ENCODE data around the gene CAMK2B. TPM values are rescaled to one million over a fixed set of nuclear protein-coding genes. Genes with fewer than 3 reads are reported as not detected.
A peak's percentile ranks its signal among the peaks of the same experiment; 100 is the strongest.

Gene CAMK2B
- total and polyA plus RNA-seq, 12 donors, result 30.8 to 152 (median 113) TPM

- Histone ChIP-seq H3K9me3 (peaks cover 0 to 8% (median 0%) of the 10 kb centered on the region in 11 donors), H3K36me3 (no peaks in the 10 kb centered on the region), H3K27ac (peak overlapping the region in 5 of 10 donors; percentile 32 to 89 (median 84)), H3K27me3 (peaks cover 0 to 30% (median 5%) of the 10 kb centered on the region in 7 donors), H3K4me1 (peaks cover 0 to 51% (median 20%) of the 10 kb centered on the region in 9 donors), H3K4me3 (no peak overlapping the region)
- DNase-seq (no peak), ATAC-seq (peak; percentile 59 to 85 (median 72))
- WGBS, 2 donors, result 59 to 79% methylated on average over 7 of the region's 7 CpGs
- intact Hi-C loops (cut with DNase I), result loop anchor here in 6 of 10 donors (5.0 to 10.0 kb wide), 3 partner anchors 60 to 65 kb away; no protein-coding TSS in a partner anchor
- TF ChIP-seq CTCF (IDR thresholded peaks at IDR 0.05), result peak in 5 of 9 donors; percentile 27 to 58 (median 49)
Measured at GRCh38 chr7:44307301-44307900, 18.0 kb downstream of the CAMK2B start.

DNA sequence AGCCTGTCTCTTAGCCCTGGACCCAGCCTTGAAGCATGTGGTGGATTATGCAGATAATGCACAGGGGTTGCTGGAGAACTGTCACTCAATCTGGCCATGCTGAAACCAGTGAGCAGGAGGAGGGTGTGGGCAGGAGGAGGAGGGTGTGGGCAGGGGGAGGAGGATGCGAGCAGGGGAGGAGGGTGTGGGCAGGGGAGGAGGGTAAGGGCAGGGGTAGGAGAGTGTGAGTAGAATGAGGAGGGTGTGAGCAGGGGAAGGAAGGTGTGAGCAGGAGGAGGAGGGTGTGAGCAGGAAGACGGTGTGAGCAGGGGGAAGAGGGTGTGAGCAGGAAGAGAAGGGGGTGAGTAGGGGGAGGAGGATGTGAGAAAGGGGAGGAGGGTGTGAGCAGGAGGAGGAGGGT lies 18.8 kb downstream of the CAMK2B start:
- ATAC-seq, result no peak
- Histone ChIP-seq H3K27me3 (peaks cover 0 to 30% (median 5%) of the 10 kb centered on the region in 7 donors), H3K36me3 (no peaks in the 10 kb centered on the region), H3K27ac (no peak overlapping the region), H3K9me3 (peaks cover 0 to 15% (median 3%) of the 10 kb centered on the region in 11 donors), H3K4me1 (peaks cover 0 to 43% (median 19%) of the 10 kb centered on the region in 9 donors), H3K4me3 (no peak overlapping the region)
- no peak for TF ChIP-seq CTCF (IDR thresholded peaks at IDR 0.05)
- DNase-seq, result no peak
- 67 to 72% methylated on average over 2 of the region's 2 CpGs for WGBS, 2 donors
- intact Hi-C loops (cut with DNase I), result loop anchor here in 6 of 10 donors (5.0 to 10.0 kb wide), 3 partner anchors 59 to 64 kb away; no protein-coding TSS in a partner anchor

DNA sequence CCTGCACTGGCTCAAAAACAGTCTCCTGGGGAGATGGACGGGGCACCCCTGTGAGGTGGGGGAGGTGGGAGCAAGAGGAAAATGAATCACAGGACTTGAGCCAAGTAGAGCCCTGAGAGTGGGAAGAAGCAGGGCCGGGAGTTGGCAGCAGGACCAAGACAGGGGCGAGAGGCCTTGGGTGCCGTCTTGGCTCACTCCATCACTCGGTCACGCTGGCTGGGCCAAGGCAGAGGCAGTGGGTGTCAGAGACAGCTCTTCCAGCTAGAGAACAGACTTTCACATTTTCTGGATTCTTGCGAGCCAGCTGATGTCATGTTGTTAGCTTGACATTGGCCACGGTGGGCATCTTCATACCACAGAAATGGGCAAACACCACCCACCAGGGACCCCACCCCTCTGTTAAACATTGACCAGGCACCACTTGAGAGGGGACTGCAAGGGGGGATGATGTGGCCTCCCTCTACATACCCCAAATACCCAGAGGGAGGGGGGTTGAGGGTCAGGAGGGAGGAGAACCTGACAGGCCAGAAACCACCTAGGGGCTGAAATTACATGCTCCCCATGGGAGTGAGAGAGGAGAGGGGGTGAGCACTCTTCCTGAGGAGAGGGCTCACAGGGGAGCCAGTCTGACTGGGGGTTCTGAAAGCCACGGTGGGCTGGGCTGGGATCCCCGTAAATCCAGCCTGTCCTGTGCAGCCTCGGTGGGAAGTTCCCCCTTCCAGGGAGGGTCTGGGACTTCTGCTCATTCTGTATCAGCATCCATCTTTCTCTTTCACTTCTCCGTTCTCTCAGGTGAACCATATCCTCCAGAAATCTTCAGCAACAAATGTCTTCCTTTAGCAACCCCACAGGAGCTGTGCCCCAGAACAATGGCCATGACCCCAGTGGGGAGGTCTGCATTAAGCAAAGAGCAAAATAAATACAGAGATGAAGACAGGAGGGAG lies 19.6 kb downstream of the CAMK2B start:
- ATAC-seq, result no peak
- intact Hi-C loops (cut with DNase I), result loop anchor here in 6 of 10 donors (5.0 to 10.0 kb wide), 3 partner anchors 59 to 64 kb away; no protein-coding TSS in a partner anchor
- peak overlapping the region in 2 of 10 donors; percentile 10 to 43 for H3K27ac ChIP-seq
- no peak for DNase-seq
- peaks cover 0 to 24% (median 5%) of the 10 kb centered on the region in 7 donors for H3K27me3 ChIP-seq
- 86% methylated on average over 12 of the region's 12 CpGs for WGBS, 2 donors
- no peaks in the 10 kb centered on the region for H3K36me3 ChIP-seq
- TF ChIP-seq CTCF (IDR thresholded peaks at IDR 0.05), result no peak
- H3K4me3 ChIP-seq, result no peak overlapping the region
- H3K9me3 ChIP-seq, result peaks cover 0 to 19% (median 3%) of the 10 kb centered on the region in 11 donors
- peaks cover 0 to 40% (median 19%) of the 10 kb centered on the region in 9 donors for H3K4me1 ChIP-seq

All from heart right ventricle (tissue), 16 donors.